ENCODE measurements around the gene ESYT3.
"Not testable (repeated sequence)": the region's sequence is repeated elsewhere in the genome, so short reads cannot be mapped to it uniquely, and the experiment has no call there.

The ESYT3 gene

GRCh38 chr3:138408751-138409570 lies 25.5 kb upstream of the ESYT3 start:
- DNase-seq = no peak

- DNase-seq = no peak
These were observed 21.4 kb upstream of the ESYT3 start for GRCh38 chr3:138412821-138413551.

GRCh38 chr3:138416236-138416635 lies 18.2 kb upstream of the ESYT3 start:
- not testable (repeated sequence) for DNase-seq

- peak; percentile 67 to 76 for DNase-seq
These were observed 16.8 kb upstream of the ESYT3 start for GRCh38 chr3:138417559-138417982.

GRCh38 chr3:138418601-138419206 lies 15.7 kb upstream of the ESYT3 start:
- DNase-seq = no peak

GRCh38 chr3:138423316-138423715 lies 11.1 kb upstream of the ESYT3 start:
- no peak for DNase-seq

GRCh38 chr3:138424323-138424722 lies 10.1 kb upstream of the ESYT3 start:
- no peak for DNase-seq

GRCh38 chr3:138426211-138426610 lies 8.2 kb upstream of the ESYT3 start:
- DNase-seq = no peak

- not testable (repeated sequence) for DNase-seq
These were observed 7.7 kb upstream of the ESYT3 start for GRCh38 chr3:138426754-138427153.

- DNase-seq = no peak
These were observed 4.8 kb upstream of the ESYT3 start for GRCh38 chr3:138429665-138430064.

GRCh38 chr3:138432576-138433240 lies 1.7 kb upstream of the ESYT3 start:
- no peak for DNase-seq

- DNase-seq = no peak
These were observed 532 bp upstream of the ESYT3 start for GRCh38 chr3:138433892-138434275.

- DNase-seq = peak in 1 of 2 experiments; percentile 26
These were observed 708 bp downstream of the ESYT3 start for GRCh38 chr3:138434875-138435772.

- DNase-seq = no peak
These were observed 1.4 kb downstream of the ESYT3 start for GRCh38 chr3:138435840-138436239.

GRCh38 chr3:138437281-138437680 lies 2.9 kb downstream of the ESYT3 start:
- no peak for DNase-seq

- DNase-seq = no peak
These were observed 4.5 kb downstream of the ESYT3 start for GRCh38 chr3:138438896-138439295.

- DNase-seq = no peak
These were observed 5.2 kb downstream of the ESYT3 start for GRCh38 chr3:138439646-138440045.

GRCh38 chr3:138440121-138440521 lies 5.7 kb downstream of the ESYT3 start:
- DNase-seq = no peak

- DNase-seq = no peak
These were observed 6.2 kb downstream of the ESYT3 start for GRCh38 chr3:138440596-138440995.

- DNase-seq = no peak
These were observed 6.8 kb downstream of the ESYT3 start for GRCh38 chr3:138441256-138441655.

- DNase-seq = no peak
These were observed 7.3 kb downstream of the ESYT3 start for GRCh38 chr3:138441742-138442141.

- DNase-seq = no peak
These were observed 8.0 kb downstream of the ESYT3 start for GRCh38 chr3:138442433-138442832.

All from activated CD4-positive, alpha-beta T cell treated with anti-CD3 and anti-CD28 coated beads, Interleukin-2, amount 50 U/mL, for 48 hours (primary cell).